ENCODE data around the gene TMEM131.
"Not testable (repeated sequence)": the region's sequence is repeated elsewhere in the genome, so short reads cannot be mapped to it uniquely, and the experiment has no call there.

The TMEM131 gene

DNA sequence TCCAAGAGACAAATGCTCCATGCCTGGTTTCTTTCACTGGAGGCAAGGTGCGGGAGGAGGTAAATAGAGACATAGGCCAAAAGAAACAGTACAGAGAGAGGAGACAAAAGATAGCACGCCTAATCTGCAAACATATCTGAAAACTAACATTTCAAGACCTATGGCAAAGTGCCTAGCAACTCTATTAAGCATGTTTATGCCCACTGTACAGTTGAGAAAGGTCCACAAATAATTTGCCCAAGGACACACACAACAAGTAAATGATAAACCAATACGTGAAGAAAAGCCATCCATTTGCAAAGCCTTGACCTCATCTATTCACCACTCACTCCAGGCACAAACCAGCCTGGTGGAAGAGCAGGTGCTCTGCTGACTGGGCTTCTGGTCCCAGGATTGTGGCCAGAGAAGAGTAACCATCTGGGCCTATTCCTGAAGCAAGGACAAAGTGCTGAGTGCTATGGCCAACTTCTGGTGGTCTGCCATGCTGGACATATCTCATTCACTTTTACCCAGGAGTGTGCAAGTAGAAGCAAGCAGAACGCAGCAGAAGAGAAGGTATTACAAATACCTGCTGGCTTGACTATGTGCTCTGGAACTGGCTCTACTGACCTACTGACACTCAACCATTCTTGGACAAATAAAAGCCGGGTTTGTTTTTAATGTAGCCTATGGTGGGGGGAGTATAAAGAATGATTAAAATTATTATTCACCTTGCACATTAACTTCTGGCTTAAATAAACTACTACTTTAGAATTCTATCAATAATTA lies 25.3 kb downstream of the TMEM131 start:
- in situ Hi-C loops (cut with HindIII; ENCODE audit: low pct_unique_long_range_greater_than_20kb, low sequenced_read_pairs) = no loop called here
- no peak for DNase-seq (ENCODE audit: low read depth in 1 of 2, low spot score in 1 of 2)
- no peak for TF ChIP-seq JUND (IDR thresholded peaks at IDR 0.05; ENCODE audit: low read depth)

DNA sequence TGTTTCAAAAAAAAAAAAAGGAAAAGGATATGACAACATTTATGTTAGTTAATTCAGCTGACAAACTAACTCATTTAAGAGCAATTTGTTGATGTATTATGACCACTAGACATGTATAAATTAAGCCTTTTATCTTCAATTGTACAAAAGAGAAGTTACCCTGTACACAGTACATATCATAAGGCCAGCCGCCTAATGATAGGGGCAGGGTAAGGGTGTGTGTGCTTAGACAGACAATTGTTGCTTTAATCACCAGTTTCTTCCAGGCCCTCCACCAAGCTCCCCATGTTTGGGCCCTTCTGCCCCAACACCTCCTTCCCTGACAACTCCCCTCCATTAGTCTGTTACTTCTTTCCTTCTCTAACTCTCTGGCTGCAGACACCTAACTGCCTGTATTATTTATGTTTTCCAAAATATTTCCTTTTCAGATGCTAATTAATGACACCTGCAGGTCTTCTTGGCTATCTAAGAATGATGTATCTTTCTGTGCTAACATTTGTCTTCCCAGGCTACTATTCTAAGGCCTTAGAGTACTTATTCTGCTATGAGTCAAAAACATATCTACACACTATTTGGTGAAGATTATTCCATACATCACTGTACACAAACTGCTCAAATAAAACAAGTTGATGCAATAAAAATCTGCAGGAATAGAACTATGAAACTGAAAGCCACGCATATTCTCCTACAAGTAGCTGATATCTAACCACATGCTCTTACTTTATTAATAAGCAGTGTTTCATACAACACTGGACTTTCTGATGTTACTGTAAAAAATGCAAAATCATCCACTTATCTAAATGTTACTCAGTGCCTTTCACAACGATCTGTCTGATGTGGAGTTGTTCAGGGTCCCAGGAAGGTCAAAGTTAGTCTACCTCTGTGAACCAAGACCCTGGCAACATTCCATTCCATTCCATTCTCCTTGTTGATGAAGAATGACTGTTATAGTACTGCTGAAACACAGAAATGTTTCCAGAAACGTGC lies 26.4 kb downstream of the TMEM131 start:
- in situ Hi-C loops (cut with HindIII; ENCODE audit: low pct_unique_long_range_greater_than_20kb, low sequenced_read_pairs) = no loop called here
- no peak for DNase-seq (ENCODE audit: low read depth in 1 of 2, low spot score in 1 of 2)
- no peak for TF ChIP-seq JUND (IDR thresholded peaks at IDR 0.05; ENCODE audit: low read depth)

DNA sequence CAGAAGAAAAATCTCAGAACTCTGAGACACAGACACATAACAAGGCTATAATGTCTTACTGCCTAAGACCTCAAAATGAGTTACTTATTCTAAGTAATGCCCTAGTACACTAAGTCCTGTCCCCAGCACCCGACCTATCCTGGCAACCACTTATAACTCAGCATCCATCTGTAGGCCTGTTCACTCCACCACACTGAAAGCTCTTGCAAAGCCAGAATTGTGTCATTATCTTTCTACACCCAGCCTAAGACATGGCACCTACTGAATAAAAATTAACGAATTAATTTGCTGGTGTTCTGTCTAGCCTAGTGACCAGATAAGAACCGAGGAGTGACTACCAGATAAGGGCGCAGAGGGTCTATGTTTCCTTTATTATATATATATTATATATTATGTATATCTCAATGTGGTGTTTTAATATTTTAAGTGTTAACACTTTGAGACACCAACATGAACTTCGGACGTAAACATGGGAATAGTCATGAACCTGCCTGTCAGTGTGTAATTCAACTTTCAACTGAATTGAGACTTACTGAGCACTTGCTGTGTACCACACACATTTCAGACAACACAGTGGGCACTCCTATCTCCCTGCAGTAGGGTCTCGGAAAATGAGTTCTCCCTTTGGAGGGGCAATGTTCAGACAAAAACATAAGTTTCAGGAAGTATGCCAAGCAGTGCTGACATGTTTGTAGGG lies 27.7 kb downstream of the TMEM131 start:
- in situ Hi-C loops (cut with HindIII; ENCODE audit: low pct_unique_long_range_greater_than_20kb, low sequenced_read_pairs) = no loop called here
- no peak for TF ChIP-seq JUND (IDR thresholded peaks at IDR 0.05; ENCODE audit: low read depth)
- DNase-seq (ENCODE audit: low read depth in 1 of 2, low spot score in 1 of 2) = no peak

DNA sequence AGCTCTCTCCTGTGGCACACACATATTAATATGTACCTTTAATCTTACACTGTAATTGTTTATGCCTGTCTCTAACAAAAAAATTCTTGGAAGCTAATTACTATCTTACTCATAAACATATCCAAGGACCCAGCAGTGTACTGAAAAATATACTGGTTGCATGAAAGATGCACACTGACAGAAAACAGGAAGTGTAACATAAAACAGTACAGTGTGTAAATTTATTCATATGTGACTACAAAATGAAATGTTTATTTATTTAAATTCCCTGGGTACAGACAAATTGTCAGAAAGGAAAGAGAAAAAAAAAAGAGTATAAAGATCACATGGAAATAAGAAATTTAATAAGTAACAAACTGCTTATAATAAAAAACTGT lies 28.5 kb downstream of the TMEM131 start:
- in situ Hi-C loops (cut with HindIII; ENCODE audit: low pct_unique_long_range_greater_than_20kb, low sequenced_read_pairs) = no loop called here
- DNase-seq (ENCODE audit: low read depth in 1 of 2, low spot score in 1 of 2) = no peak
- TF ChIP-seq JUND (IDR thresholded peaks at IDR 0.05; ENCODE audit: low read depth) = no peak

DNA sequence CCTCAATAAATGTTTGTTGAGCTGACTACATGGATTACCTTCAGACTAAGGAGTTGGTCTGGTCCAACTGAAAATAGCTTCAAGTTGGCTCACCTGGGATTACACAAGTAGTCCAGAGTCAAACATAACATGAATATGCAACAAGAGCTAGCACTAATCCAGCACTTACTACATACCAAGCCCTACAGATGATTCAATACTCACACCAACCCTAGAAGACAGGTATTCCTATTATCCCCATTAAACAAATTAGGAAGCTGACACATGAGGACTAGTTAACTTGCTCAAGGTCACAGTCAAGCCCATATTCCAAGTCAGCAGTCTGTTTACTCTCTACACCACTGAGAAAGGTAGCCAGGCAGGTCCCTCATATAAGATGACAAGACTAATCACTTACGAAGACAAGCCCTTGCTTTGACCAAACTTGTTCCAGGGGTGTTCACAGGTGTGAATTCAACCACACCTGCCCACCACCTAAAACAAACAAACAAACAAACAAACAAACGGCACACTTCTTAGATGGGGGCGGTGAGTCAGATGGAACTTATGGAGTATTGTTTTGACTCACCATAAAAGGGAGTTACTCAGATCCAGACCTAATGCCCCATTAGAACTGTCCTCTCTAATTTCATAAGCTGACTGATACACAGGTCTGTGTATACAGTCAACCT lies 29.1 kb downstream of the TMEM131 start:
- peak in 1 of 2 experiments; percentile 50 for DNase-seq (ENCODE audit: low read depth in 1 of 2, low spot score in 1 of 2)
- in situ Hi-C loops (cut with HindIII; ENCODE audit: low pct_unique_long_range_greater_than_20kb, low sequenced_read_pairs) = no loop called here
- no peak for TF ChIP-seq JUND (IDR thresholded peaks at IDR 0.05; ENCODE audit: low read depth)

DNA sequence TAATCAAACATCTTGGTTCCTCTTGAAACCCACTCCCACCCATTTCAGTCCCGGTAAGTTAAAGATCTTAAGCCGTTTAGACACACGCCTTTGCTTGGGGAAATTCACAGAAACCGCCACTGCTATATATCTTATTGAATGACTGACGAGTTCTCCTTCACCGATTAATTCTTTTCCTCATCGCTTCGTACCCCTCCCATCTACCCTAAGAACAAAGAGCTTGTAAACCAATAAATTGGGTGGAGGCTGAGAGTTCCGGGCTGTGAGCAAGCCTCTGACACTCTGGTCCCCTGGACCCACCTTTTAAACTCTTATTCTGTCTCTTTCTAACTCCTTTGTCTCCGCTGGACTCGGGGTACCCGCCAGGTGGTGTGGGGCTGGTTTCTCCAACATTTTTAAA lies 30.6 kb downstream of the TMEM131 start:
- DNase-seq (ENCODE audit: low read depth in 1 of 2, low spot score in 1 of 2) = no peak
- no peak for TF ChIP-seq JUND (IDR thresholded peaks at IDR 0.05; ENCODE audit: low read depth)
- in situ Hi-C loops (cut with HindIII; ENCODE audit: low pct_unique_long_range_greater_than_20kb, low sequenced_read_pairs) = no loop called here

DNA sequence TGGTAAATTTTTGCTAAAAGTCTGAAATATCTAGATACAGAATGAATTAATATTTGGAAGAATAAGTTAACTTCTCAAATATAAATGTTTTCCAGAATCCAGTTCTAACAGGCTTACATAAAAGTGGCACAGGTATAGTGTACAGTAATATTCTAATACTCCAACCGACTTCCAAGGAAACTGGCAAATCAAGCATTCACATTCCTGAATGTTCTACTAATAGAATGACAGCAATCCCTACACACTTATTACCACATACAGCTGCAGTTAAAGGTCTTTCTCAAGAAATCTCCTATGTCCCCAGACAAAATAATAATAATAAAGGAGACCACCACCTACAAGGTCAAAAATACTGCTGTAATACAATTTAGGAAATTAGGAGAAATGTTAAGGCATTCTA lies 31.9 kb downstream of the TMEM131 start:
- DNase-seq (ENCODE audit: low read depth in 1 of 2, low spot score in 1 of 2) = no peak
- no peak for TF ChIP-seq JUND (IDR thresholded peaks at IDR 0.05; ENCODE audit: low read depth)
- in situ Hi-C loops (cut with HindIII; ENCODE audit: low pct_unique_long_range_greater_than_20kb, low sequenced_read_pairs) = no loop called here

DNA sequence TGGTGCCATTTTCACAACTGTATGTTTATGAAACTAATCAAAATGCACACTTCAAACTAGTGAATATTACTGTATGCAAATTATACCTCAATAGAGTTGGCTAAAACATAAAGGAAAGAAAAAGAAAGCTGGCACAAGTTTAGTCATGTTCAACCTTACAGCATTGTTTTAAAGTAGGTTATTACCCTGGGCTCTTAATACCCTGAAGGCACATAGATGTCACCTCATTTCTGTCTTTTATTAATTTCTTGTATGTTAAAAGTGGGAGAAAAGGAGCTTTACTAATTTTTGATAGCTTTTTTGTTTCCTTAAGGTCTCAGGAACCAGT lies 32.7 kb downstream of the TMEM131 start:
- no peak for TF ChIP-seq JUND (IDR thresholded peaks at IDR 0.05; ENCODE audit: low read depth)
- in situ Hi-C loops (cut with HindIII; ENCODE audit: low pct_unique_long_range_greater_than_20kb, low sequenced_read_pairs) = no loop called here
- no peak for DNase-seq (ENCODE audit: low read depth in 1 of 2, low spot score in 1 of 2)

DNA sequence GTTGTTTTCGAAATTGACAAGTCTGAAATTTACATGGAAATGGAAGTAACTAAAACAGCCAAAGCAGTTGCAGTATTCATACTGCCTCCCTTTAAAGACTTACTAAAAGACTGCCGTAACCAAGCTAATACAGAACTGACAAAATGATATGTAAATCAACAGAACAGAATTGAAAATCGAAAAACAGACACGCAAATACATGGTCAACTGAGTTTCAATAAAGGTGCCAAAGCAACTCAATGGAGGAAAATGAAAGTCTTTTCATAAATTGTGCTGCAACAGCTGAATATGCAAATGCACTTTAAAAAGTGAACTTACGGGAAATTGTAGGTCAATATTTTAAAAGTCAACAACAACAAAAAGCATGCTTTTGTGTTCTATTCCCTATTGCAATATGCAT lies 34.2 kb downstream of the TMEM131 start:
- DNase-seq (ENCODE audit: low read depth in 1 of 2, low spot score in 1 of 2) = no peak
- in situ Hi-C loops (cut with HindIII; ENCODE audit: low pct_unique_long_range_greater_than_20kb, low sequenced_read_pairs) = no loop called here
- no peak for TF ChIP-seq JUND (IDR thresholded peaks at IDR 0.05; ENCODE audit: low read depth)

DNA sequence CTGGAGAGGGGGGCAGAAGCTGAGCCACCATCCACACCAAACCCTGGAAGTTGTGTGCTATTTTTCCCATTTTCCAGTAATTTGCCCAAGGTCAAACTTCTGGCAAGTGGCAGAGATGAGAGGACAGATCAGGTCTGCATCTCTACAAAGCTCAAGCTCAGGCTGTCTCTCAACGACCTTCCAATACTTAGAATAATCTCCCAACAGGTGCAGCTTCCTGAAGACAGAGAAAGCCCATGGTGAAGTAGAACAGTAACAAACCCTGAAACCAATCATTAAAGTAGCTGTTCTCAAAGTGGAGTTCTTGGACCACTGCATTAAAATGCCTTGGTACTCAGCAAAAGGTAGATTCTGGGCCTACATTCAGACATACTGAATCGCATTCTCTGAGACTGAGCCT lies 37.6 kb downstream of the TMEM131 start:
- in situ Hi-C loops (cut with HindIII; ENCODE audit: low pct_unique_long_range_greater_than_20kb, low sequenced_read_pairs) = no loop called here
- no peak for DNase-seq (ENCODE audit: low read depth in 1 of 2, low spot score in 1 of 2)
- no peak for TF ChIP-seq JUND (IDR thresholded peaks at IDR 0.05; ENCODE audit: low read depth)

DNA sequence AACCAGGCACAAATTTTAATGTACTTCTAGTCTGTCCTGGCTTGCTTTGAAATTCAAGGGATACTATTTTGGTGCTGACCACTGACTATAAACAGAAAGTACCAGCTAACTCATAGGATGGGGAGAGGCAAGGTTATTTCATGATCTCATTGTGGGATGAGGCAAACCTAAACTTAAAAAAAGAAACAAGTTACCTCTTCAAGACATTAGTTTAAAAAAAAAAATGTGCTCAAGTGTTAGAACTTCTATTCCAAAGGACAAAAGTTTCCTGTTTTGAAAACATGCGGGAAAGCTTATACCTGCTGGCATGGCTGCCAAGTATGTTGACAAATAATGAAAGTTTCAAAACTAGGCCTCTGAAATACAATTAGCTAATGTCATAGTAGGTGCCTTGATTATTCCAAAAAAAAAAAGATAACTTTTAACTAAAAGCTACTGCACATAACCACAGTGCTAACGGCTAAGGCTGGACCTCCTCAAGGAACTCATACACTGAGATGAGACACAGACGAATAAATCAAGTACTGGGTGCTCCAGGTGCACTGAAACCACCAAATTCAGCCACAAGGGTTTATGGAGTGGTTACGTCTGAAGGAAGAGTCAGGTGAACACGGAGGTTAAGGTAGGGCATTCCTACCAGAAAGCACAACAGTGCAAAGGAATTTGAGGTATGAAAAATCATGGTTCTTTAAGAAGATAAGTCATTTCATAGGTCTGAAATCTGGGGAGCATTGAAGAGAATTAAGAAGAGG lies 38.1 kb downstream of the TMEM131 start:
- TF ChIP-seq JUND (IDR thresholded peaks at IDR 0.05; ENCODE audit: low read depth) = no peak
- DNase-seq (ENCODE audit: low read depth in 1 of 2, low spot score in 1 of 2) = peak in 1 of 2 experiments; percentile 6
- in situ Hi-C loops (cut with HindIII; ENCODE audit: low pct_unique_long_range_greater_than_20kb, low sequenced_read_pairs) = no loop called here

DNA sequence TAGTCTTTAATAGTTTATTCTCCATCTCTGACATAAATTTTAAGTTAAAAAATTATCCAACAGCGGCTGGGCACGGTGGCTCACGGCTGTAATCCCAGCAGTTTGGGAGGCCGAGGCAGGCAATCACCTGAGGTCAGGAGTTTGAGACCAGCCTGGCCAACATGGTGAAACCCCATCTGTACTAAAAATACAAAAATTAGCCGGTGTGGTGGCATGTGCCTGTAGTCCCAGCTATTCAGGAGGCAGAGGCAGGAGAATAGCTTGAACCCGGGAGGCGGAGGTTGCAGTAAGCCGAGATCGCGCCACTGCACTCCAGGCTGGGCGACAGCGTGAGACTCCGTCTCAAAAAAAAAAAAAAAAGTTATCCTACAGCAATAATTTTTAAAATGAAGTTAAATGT lies 39.0 kb downstream of the TMEM131 start:
- in situ Hi-C loops (cut with HindIII; ENCODE audit: low pct_unique_long_range_greater_than_20kb, low sequenced_read_pairs); DNase-seq (ENCODE audit: low read depth in 1 of 2, low spot score in 1 of 2): not testable (repeated sequence)
